ENCODE measurements around the gene RABGGTA.

Gene RABGGTA

DNA sequence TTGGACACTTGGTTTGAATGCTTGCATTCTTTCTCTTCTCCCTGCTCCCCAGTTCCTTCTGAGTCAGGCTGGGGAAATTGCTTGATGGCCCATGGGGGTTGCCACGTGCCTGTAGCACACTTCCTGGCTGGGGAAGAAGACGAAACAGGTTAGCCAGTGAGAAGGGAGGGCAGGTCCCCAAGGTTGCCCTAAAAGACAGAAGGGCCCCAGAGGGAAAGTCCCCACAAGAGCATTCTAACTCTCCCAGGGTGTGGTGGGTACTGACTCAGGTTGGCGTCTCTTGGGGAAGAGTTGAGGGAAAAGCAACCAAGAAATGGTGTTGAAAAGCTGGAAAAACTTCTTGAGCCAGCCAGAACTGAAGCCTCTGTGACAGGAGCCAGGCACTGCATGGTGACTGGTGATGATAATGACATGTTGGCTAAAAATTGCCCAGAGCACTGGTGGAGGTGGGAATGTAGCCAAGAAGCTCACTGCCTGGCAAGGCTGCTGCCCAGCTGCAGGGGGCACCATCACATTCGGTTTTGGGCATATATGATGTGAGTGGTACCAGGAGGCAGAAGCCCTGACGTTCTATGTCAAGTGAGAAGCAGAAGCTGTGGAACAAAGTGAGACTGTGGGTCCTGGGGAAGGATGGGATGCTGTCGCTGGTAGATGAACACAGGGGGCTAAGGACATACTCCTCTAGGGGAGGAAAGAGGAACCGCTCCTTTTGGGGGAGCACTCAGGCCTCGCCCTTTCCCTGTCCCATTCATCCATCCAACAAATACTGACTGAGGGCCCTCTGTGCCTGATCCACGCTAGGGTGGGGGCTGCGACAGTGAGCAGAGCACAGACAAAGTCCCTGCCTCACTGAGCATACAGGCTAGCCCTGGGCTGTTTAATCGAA is 8.1 kb upstream of the RABGGTA start:
- no peak for DNase-seq (ENCODE audit: low read depth in 2 of 2)

DNA sequence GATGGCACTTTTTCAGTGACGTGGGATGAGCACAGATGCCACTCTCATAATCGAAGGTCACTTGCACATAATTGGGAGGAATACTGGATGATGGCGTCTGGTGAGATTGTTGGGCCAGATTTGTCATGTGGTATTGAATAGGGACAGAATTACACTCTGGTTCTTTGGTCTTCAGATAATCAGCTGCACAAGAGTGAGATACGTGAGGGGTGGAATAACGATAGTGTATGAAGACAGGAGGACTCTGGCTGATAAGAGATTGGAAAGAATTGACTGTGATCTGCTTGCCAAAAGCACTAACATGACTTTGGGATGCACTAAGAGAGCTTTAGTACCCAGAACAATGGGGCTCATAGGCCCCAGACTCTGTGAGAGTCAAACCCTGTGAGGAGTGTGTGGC is 7.0 kb upstream of the RABGGTA start:
- no peak for DNase-seq (ENCODE audit: low read depth in 2 of 2)

DNA sequence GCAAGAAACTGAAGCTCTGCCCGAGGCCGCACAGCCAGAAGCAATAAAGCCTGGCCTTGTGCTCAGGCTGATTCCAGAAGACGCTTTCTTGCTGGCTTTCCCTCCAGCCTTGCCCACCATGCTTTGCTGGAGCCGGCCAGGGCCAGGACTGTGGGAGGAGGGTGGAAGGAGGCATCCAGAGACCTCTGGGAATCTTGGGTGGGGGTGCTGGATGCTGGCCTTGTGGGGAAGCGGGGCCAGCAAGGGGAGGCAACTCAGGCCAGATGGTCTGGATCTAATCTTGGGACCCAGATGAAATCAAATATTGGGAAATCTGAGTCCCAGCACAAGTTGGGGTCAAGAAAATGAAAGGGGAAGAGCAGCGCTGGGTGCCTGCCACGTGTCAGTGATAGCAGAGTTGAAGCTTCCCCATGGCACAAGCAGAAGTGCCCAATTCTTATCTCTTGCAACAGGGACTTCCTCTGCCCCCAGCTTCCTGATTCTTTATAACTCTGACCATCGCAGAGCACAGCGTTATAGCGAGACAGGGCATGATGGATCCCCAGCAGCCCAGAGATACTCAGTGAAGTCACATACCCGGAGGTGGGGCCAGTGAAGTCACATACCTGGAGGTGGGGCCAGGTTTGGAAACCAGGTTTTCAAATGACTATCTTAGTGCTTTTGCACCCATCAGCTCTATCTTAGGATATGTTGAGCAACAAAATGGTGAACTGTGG is 6.4 kb upstream of the RABGGTA start:
- DNase-seq (ENCODE audit: low read depth in 2 of 2): no peak

DNA sequence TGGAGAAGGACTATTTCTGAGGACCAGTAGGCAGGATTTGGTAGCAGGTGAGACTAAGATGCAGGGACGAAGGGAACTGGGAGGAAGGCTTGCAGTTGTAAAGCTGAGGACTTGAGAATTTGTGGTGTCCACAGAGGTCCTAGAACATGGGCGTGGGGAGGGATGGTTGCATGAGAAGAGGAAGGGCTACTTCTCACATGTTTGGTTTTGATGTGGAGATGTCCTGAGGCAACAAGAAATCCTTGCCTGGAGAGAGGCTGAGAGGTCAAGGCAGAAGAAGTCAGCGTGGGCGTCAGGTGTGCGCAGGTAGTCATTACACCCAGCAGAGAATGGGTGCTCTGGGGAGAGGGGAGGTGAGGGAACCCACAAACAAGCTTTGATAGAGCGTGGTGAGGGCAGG is 5.7 kb upstream of the RABGGTA start:
- DNase-seq (ENCODE audit: low read depth in 2 of 2): no peak

DNA sequence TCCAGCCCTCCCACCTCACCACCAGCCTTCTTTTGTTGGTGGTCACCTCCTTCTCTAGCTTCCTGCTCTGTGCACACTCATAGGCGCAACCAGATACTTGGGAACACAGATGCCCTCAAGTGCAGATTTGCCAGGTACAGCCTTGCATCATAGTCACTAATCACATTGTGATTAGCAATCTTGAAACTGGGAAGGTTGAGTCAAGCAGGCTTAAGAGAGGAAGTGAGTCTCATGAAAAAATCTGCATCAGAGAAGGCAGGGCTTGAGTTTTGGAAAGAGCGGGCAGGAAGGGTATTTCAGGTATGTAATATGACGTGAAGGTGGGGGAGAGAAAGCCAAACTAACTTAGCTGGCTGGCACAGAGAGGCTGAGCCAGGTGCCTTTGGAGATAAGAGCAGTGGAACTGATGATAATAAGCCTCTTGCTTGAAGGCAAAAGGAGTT is 2.7 kb upstream of the RABGGTA start:
- DNase-seq (ENCODE audit: low read depth in 2 of 2): no peak

DNA sequence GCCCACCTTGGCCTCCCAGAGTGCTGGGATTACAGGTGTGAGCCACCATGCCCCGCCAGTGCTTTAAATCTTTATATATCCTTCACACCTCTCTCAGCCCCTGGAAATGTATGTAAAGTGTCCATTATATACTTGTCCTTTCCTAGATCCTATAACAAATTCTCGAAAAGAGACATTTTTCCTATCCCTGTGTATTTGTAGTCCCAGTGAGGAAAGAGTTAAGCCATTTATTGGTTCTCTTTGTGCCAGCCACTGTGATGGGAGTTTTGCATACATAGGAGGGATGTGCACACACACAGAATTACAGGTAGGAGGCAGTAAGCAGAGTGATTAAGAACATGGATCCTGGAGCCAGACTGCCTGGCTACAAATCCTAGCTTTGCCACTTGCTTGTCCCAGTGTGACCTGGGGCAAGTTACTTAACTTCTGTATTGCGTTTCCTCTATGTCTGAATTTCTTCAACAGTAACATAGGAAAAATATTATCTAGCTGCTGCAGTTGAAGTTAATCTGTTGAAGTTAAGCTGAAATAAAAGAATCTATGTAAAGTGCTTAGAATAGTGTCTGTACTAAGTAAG is 2.1 kb upstream of the RABGGTA start:
- no peak for DNase-seq (ENCODE audit: low read depth in 2 of 2)

DNA sequence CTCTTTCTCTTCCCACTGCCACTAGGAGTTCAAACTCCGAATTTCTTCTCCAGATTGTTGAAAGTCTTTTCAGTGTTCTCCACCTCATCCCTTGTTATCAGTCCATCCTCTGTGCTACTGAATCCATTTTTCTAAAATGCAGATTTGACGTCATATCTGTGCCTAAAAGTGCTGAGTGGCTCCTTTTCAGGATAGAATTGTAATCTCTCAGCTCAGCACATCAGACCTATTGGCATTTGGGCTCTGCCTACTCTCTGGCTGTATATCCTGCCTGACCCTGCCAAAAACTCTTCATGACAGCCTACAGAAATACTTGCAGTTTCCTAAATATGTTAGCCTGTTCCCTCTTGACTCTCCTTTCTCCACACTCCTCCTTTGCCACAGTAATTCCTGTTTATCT is 1.1 kb upstream of the RABGGTA start:
- DNase-seq (ENCODE audit: low read depth in 2 of 2): no peak

DNA sequence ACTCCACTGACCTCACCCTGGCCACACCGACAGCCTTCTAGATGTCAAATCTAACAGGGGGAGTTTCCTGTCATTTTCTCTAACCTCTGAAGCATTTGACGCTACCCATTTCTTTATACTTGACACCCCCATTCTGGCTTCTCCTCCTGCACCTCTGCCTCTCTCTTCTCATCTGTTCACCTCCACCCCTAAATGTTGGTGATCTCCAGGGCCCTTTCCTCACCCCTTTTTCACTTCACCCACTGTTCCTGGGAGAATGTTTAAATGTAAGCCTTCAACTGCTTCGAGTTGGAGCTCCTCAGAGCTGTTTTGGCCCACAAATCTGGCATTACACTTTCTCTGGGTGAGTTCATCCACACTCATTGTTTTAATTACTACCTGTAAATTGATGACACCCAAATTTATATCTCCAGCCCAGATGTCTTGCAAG is 452 bp upstream of the RABGGTA start:
- no peak for DNase-seq (ENCODE audit: low read depth in 2 of 2)

DNA sequence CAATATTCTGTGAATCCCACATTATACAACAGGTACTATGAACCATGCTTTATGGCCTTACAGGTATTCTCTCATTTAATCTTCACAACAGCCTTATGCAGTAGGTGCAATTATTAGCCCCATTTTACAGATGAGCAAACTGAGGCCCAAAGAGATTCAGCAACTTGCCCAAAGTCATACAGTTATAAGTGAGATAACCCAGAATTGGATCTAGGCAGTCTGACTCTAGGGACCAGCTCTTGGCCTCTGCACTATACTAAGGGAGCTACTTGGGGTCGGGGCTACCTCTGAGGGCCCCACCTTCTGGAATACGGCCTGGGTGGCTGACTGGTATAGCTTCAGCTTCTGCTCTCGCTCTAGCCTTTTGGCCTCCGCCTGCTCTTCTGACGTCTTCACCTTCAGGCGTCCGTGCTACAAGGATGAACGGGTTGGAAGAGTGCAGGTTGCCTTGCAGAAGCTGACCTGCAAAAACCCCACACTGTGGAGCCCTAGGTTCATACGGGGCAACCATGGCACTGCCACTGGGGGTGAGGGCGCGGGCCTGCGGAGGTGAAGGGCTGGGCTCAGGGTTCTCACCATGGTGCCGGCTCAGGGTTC is 762 bp downstream of the RABGGTA start:
- DNase-seq (ENCODE audit: low read depth in 2 of 2): no peak

DNA sequence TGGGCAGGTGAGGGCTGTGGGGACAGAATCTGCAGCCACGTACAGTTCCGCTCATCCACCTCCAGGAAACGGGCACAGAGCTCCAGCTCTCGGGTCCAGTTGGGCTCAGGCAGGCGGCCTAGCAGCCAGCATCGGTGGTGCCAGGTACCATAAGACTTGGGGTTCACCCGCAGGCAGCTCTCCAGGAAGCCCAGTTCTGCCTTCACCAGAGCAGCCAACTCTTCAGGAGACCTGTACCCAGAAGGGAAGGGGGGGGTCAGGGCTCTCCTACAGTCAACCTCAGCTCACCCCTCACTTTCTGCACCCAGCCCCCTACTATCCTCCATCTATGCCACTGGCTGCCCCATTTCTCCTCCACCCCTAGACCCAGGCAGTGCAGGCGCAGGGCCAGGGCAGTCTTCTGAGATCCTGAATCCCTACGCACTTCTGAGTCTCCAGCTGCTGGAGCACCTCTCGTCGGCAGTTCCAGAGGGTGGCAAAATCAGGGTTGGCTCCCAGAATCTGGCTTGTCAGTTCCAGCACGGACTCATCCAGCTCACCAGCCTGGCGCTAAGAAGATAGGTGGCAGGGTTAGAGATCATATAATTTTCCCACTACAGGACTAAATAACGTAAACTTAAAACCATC is 1.4 kb downstream of the RABGGTA start:
- DNase-seq (ENCODE audit: low read depth in 2 of 2): no peak

DNA sequence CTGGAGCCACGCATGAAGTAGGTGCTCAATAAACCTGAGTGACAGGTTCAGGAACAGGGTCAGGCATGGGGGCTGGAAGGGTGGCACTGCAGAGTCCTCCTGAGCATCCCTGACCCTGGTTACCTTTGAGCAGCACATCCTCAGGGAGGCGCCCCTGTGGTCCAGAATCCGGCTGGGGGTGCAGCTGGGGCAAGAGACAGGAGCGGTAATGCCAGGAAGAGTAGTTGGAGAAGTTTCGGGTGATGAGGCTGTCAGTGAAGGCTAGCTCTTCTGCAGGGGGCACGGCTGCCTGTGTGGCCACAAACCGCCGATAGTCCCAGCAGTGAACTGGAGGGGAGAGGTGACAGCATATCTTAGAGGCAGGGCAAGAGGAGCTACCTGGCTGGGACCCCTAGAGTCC is 2.0 kb downstream of the RABGGTA start:
- DNase-seq (ENCODE audit: low read depth in 2 of 2): no peak

DNA sequence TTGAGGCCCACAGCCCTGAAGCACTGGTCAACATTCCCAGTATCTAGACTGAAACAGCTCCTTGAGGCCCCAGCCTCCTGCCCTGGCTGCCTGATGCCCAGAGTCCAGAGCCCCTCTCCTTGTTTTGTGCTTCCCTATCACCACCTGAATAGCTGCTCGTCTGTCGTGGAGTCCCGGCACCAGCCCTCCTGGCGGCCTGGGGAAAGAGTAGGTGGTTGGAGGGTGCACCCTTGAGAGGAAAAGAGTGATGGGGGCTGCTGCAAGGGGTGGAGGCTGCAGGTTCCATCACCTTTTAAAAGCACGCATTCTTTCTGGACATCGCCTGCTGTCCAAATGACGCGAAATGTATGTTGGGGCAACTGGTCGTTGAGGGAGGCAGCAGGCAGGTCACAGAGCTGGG is 3.2 kb downstream of the RABGGTA start:
- DNase-seq (ENCODE audit: low read depth in 2 of 2): no peak

DNA sequence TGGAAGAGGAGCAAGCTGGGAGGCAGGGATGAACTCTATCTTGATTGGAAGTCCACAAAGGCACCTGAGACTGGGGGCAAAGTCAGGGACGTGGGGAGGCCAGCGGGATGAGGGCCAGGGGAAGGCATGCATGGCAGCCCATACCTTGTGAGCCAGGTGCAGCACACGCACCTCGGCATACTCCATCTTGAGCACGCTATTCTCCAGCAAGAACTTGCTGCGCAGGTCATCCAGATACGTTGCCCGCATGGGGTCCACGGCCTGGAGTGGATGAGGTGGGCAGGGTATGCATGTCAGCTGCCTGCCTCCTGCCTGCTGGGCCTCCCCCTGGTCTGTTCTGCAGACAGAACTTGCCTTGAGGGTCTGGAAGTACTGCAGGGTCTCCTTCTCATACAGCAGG is 3.9 kb downstream of the RABGGTA start:
- DNase-seq (ENCODE audit: low read depth in 2 of 2): no peak

DNA sequence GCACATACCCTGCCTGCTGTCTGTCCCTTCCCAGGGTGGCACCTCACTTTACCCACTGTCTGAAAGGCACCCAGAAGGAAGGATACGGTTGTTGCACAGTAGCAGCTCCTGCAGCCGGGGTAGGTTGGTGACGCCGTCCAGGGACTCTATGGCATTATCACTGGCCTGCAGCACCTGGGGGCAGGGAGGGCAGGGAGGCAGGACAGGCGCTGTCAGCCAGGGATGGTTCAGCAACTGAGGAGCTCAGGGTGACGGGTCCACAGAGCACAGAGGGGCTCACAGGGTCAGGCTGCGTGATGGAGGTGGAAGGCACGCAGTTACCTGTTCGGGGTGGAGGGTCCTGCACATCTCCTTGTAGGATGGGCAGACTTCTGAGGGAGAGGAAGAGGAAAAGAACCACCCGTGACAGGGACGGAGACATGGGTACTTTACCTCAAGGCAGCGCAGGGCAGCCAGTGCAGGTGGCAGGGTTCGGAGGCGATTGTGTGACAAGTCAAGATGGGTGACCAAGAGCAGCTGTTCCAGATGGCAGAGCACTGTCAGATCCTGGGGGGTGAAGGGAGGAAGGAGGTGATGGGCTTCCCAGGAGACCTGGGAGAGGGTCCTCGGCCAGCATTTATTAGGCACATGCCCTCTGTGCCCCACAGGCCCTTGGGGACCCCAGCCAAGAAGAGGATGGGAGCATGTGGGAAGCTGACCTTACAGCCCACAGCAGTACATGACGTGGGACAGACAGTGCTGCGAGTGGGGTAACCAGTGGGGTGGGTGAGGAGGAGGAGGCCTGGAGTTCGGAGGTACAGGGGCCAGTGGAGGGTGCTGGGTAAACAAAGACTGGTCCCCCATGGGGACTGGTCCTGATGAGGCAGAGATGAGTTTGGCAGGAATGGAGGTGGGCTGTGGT is 4.8 kb downstream of the RABGGTA start:
- no peak for DNase-seq (ENCODE audit: low read depth in 2 of 2)

DNA sequence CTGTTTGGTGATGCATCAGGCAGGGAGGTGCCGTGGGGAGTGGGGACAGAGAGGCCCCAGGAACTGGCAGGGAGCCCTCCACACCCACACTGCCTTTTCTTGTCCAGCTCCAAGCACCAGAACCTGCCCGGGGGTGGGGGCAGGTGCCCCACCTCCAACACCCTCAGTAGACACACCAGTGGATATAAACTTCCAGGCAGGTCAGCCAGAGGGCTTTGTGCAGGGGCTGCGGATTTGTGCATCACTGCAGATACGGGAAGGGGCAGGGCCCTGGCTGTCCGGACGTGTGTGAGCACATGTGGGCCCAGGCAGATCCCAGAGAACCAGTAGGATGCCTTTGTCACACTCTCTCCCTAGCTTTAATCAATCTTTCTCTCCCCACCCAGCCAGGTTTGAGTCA is 7.1 kb downstream of the RABGGTA start:
- DNase-seq (ENCODE audit: low read depth in 2 of 2): no peak

DNA sequence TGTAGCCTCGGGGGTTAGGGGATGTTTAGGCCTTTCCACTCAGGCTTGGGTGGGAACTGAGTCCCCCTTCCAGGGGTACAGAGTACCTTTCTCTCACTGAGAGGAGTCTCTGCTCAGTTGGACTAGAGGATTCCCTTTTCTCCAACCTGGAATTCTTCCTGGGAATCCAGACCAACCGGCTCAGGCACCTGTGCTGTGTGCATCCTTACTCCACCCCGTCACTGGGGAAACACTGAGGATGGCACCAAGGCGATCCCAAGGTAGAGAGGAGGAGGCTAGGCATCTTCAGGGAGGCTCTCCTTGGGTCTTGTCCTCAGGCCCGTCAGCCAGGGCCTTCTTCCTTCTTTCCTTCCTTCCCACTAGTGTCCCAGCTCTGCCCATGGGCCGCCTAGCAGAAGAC is 7.5 kb downstream of the RABGGTA start:
- no peak for DNase-seq (ENCODE audit: low read depth in 2 of 2)

DNA sequence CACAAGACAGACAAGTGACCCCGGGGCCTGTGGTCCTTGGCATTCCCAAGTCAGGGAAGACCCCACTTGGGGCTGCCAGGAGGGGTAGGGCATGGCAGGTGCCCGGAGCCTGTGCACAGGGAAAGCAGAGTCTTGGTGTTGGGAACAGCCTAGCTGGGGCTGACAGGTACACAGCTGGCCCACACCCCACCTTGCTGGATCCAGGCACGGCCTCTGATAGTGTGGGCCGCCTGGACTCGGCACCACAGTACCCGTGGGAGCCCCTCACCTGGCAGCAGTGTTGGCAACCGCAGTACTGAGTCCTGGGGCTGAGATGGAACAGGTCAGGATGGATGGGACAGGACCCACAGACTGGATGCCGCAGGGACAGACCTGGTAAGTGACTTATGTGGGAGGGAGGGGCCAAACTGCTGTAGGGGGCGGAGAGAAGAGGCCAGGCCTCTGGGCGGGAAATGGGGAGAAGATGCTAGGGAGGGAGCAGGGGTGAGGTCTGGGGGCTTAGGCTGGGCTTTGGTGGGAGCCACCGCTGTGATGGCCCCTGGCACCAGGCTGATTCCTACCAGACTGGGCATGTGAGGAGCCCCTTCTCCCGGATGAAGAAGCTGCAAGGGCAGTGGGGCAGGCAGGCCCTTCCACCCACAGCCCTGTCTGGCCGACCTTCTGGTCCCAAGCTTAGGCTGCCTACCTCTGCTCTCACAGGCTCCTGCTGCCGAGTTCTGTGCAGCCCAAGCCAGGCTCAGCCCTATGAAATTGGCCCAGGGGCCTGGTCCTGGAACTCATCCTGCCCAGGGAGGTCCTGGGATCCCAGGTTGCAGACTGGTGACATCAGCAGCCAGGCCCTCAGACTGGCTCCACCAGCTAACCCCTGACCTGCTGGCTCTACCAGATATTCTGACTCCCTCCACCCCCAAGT is 8.3 kb downstream of the RABGGTA start, which contains the start of gene TGM1:
TGM1 (minus strand) TSS at position 357 of the 913 bp plus-strand sequence. CDS start 825 bp downstream, outside the sequence.
- no peak for DNase-seq (ENCODE audit: low read depth in 2 of 2)

DNA sequence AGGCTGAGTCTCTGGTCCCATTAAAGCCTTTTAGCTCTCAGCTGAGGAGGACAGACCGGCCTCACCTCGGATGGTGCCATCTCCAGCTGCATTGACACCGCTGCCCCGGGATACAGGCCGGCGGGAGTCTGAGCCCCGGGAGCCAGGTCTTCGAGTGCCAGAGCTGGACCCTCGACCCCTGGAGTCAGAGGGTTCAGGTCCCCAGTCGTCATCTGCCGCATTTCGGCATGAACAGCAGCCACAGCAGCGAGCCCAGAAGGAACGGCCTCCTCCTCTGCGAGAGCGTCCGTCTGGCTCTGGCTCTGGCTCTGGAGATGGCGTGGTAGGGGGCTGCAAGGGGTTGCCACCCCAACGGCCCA is 9.4 kb downstream of the RABGGTA start:
- DNase-seq (ENCODE audit: low read depth in 2 of 2): no peak

DNA sequence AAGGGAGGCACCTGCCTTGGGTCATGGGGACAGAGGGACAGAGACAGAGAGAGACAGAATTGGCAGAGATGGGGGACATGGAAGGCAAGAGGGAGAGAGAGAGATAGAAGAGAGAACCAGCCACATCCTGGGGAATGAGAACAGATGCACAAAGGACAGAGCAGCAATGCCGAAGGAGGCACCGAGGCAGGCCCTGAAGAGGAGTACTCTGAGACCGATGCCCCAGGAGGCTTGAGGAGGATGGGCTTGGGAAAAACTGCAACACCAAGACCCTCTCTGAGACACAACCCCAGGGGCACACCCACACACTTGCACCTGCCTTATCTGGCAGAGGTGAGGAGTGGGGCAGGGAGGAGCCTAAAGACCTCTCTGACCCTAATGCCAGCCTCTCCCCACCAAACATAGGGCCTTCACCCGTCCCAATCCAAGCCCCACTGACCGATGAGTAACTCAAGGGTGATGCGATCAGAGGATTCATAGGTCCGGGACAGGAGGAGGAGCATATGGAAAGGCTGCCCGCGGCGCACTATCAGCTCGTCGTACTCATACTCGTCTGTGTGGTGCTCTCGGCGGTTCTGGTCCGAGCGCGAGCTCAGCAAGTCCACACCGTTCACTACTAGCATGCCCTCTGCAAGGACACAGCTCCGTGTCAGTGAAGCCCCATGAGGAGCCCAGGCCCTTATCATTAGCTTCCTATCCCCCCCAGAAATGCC is 10.0 kb downstream of the RABGGTA start:
- DNase-seq (ENCODE audit: low read depth in 2 of 2): no peak

Measured in fibroblast of skin of left biceps (primary cell).